Measurements from ENCODE around the gene B3GNT5.

DNA sequence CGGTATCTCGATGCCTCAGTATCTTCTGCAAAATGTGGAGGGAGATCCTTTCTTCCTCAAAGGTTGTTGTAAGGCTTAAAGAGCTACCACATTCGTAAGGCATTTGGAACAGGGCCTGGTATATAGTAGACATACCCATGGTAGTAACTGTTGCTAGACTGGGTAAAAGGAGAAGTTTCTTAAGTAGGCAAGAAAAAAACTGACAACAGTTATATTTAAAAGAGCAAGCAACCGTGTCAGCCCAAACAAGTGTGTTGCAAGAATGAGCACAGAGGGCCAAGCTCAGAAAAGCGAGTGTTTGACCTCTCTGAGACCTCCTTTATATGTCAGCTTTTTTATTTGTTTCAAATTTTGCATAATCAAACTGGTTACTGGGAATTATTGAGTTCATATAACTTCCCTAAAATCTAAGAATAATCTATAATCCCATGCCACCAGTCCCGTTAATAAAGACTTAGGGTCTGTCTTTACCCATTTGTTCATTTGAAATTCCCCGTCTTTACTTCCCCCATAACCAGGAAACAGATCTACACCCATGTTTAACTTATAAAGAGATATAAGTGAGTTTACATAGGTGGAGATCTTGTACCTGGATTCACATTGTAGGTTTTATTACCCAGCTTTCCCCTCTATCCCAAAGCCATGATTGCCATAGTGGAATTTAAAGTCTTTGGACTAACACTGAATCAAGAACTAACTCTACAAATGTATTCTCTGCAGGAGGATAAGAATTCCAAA, 7.3 kb downstream of the B3GNT5 start:
- TF ChIP-seq, protein P1, sequence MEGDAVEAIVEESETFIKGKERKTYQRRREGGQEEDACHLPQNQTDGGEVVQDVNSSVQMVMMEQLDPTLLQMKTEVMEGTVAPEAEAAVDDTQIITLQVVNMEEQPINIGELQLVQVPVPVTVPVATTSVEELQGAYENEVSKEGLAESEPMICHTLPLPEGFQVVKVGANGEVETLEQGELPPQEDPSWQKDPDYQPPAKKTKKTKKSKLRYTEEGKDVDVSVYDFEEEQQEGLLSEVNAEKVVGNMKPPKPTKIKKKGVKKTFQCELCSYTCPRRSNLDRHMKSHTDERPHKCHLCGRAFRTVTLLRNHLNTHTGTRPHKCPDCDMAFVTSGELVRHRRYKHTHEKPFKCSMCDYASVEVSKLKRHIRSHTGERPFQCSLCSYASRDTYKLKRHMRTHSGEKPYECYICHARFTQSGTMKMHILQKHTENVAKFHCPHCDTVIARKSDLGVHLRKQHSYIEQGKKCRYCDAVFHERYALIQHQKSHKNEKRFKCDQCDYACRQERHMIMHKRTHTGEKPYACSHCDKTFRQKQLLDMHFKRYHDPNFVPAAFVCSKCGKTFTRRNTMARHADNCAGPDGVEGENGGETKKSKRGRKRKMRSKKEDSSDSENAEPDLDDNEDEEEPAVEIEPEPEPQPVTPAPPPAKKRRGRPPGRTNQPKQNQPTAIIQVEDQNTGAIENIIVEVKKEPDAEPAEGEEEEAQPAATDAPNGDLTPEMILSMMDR (conservative IDR thresholded peaks at IDR 0.05; ENCODE audit: low read length) = no peak
- TF ChIP-seq EZH2phosphoT487 (IDR thresholded peaks at IDR 0.05; ENCODE audit: borderline replicate concordance) = no peak
